ENCODE measurements around the gene NFU1.

NFU1 gene

DNA sequence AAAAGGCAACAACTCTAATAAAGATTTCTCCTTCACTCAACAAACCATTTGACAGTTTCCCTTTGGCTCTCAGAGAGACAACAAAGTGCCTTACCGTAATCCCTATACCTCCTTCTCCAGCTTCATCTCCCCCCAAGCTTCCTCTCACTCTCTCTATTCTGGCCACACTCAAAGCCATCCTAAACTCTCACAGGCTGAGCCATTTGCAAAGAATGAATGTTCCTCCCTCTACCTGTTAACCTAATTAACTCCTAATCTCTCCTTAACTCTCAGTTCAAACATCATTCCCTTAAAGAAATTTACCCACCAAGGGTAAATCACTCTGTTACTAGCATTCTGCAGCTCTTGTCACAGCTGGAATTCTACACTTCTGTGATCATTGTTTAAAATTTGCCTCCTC is 88.5 kb downstream of the NFU1 start:
- H3K4me2 ChIP-seq (ENCODE audit: low read length), result no peak overlapping the region

More for the DNA sequence above, 88.5 kb downstream of the NFU1 start:
- H3K36me3 ChIP-seq (ENCODE audit: control insufficient read depth, insufficient read depth, low read length), result no peaks in the 10 kb centered on the region
- H2AFZ ChIP-seq, result no peak overlapping the region
- no peaks in the 10 kb centered on the region for H3K79me2 ChIP-seq
- H3K4me1 ChIP-seq, result no peaks in the 10 kb centered on the region
- H3K4me3 ChIP-seq (ENCODE audit: low read depth, low read length), result no peak overlapping the region
- no peak overlapping the region for H3K9ac ChIP-seq
- no peak overlapping the region for H3K27ac ChIP-seq
- no peaks in the 10 kb centered on the region for H3K9me3 ChIP-seq (ENCODE audit: control insufficient read depth, low read length)
- H3K27me3 ChIP-seq (ENCODE audit: control insufficient read depth, insufficient read depth, low read length), result no peaks in the 10 kb centered on the region
- TF ChIP-seq, protein P1, sequence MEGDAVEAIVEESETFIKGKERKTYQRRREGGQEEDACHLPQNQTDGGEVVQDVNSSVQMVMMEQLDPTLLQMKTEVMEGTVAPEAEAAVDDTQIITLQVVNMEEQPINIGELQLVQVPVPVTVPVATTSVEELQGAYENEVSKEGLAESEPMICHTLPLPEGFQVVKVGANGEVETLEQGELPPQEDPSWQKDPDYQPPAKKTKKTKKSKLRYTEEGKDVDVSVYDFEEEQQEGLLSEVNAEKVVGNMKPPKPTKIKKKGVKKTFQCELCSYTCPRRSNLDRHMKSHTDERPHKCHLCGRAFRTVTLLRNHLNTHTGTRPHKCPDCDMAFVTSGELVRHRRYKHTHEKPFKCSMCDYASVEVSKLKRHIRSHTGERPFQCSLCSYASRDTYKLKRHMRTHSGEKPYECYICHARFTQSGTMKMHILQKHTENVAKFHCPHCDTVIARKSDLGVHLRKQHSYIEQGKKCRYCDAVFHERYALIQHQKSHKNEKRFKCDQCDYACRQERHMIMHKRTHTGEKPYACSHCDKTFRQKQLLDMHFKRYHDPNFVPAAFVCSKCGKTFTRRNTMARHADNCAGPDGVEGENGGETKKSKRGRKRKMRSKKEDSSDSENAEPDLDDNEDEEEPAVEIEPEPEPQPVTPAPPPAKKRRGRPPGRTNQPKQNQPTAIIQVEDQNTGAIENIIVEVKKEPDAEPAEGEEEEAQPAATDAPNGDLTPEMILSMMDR (IDR thresholded peaks at IDR 0.05), result no peak

Measured in parathyroid adenoma (tissue), 2 donors.